HG03103 (cell line): Measurements from ENCODE around the gene ZNF705A.
"Not testable (repeated sequence)": the region's sequence is repeated elsewhere in the genome, so short reads cannot be mapped to it uniquely, and the experiment has no call there.

Source experiments
- ATAC-seq: cut with Tn5 transposase; IDR thresholded peaks from one replicate; pipeline ENCODE4 v1.9.1; 2021; ENCODE audit warnings: low read depth; ENCODE audit not compliant: unreplicated experiment

ZNF705A gene

DNA sequence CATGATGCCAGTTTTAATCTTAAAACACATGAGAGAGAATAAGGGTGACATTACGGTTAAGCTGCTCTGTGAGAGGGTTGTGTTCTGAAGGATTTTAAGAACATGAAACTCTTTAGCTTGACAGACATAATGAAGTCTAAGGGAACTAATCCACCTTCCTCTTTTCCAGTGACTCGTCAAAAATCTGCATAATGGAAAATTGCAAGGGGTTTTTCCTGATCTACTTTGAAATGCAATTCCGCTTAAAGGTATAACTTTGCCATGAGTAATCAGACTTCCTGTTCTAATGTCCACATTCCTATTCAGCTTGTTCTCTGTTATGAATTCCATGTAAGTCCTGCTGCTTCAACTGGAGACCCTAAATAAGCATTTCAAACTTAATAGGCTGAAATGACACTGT is at the start of gene ZNF705A:
Gene ZNF705A (plus strand): TSS at position 171 of the 400 bp plus-strand sequence. CDS start 15,611 bp downstream, outside the sequence.
- ATAC-seq: no peak

DNA sequence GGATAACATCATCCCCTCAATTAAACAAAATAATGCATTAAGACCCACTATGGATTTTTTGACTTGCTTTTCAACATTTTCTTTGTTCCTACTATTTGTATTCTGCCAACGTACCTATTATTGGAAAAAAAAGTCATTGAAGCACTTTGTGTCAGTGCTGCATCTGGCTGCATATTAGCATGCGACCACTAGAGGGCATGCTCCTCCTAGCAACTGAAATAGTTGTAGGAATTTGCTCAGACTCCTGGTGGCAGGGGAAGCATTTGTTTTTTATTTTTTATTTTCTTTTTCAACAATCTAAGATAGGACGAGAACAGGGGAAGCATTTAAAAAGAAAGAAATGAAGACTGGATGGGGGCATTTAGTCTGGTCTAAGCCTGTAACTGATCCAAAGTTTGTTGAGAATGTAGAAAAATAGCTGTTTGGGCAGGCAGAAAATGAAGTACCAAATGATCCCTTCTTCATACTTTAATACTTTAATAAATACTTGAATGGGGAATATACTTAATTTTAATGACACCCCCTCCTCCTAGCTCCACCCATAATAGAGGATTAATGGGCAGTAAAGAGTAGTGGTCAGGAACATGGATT is 47.9 kb upstream of the ZNF705A start:
- no peak for ATAC-seq

DNA sequence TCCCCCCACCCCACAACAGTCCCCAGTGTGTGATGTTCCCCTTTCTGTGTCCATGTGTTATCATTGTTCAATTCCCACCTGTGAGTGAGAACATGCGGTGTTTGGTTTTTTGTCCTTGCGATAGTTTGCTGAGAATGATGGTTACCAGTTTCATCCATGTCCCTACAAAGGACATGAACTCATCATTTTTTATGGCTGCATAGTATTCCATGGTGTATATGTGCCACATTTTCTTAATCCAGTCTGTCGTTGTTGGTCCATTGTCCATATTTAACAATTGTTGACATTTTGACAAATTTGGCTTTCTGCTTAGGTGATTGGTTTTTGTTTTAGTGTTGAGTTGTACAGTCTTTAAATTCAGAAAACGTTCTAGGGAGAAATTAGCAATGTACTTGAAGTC is 43.7 kb upstream of the ZNF705A start:
- not testable (repeated sequence) for ATAC-seq

DNA sequence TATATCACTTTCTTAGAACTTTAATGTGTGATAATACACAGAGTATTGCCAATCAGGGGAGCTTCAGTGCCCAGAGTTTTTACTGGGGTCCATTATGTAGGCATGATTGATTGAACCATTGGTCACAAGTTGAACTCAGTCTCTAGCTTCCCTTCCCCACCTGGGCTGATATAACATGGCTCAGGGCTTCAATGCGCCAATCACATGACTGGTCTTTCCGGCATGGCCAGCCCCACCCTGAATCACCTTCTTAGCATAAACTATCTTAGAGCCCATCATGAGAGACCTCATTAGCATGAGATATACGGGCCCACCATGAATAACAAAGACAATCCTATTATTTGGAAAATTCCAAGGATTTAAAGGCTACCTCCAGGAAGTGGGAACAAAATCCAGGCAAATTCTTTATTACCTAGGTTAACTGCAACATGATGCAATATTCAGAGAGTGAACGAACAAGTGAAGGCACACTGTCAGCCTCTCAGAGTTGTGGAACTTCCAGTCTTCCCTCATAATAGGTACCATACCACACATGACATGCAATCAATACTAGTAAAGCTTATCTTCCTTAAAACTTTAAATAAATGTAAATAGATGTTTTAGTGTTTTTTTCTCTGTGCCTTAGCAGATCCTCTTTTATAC is 36.6 kb upstream of the ZNF705A start:
- ATAC-seq: no peak

DNA sequence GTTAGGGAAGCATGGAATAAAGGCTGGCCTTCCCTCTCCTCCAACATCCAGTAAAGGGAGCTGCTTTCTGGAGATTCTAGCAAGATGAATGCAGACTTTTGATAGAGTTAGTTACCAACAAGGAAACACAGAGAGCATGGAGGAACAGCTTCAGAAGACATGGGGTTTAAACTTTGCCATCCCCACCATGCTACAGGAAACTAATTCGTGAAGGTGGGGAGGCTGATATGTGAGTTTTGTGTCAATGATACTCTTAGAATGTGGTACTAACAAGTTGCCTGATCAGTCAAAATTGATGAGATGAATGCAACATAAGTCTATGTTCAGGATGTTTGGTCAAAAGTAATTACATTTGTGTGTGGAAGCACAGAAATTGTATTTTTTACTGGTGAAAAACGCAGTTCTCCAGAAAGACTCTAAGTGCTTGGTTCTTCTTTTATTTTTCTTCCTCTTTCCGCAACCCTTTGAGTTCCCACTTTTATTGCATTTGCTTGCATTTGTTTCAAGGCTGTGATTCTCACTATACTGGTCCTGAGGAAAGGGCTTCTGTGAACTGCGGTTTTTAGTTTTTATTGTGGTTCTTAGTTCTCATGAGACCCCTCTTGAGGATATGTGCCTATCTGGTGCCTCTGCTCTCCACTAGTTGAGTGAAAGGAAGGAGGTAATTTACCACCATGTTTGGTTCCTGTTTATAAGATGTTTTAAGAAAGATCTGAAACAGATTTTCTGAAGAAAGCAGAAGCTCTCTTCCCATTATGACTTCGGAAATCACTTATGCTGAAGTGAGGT is 33.5 kb upstream of the ZNF705A start, which contains the start of gene CLEC4A:
Gene CLEC4A (plus strand): TSS at position 494 of the 789 bp plus-strand sequence. CDS start 262 bp downstream, at position 756.
- no peak for ATAC-seq

DNA sequence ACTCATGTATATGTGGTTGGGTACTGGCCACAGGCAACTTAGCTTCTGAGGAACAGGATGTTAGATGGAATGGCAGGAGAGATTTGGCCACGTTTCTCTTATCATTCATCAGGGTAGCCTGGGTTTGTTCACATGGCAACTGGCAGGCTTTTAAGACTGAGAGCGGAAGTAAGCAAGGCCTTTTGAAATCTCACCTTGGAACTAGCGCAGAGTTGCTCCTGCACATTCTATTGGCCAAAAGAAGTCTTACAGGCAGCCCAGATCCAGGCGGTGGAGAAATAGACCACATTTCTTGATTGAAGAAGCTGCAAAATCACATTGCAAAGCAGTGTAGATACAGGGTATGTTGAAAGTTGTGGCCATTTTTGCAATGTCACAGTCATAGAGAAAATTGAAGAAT is 29.7 kb upstream of the ZNF705A start:
- no peak for ATAC-seq

DNA sequence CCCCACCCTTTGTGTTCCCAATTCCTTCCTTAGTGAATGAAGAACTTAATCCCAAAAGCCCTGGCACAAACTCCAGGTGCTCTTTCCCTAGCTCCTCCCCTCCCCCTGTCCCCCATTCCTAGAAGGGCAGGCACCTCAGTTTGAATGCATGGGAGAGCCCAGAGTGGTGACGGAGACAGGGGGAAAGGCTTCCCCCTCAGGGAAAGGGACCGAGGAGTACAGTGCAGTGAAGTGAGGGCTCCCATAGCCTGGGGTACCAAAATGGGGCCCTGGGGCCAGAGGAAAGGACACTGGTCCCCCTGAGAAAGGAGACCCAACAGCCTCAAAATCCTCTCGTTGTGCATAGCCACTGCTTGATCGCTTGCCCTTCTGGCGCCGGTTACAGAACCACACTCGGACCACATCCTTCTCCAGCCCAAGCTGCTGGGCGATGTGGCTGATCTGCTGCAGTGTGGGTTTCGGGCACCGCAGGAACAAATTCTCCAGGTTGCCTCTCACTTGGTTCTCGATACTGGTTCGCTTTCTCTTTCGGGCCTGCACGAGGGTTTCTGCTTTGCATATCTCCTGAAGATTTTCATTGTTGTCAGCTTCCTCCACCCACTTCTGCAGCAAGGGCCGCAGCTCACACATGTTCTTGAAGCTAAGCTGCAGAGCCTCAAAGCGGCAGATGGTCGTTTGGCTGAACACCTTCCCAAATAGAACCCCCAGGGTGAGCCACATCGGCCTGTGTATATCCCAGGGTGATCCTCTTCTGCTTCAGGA is 23.0 kb upstream of the ZNF705A start:
- not testable (repeated sequence) for ATAC-seq

DNA sequence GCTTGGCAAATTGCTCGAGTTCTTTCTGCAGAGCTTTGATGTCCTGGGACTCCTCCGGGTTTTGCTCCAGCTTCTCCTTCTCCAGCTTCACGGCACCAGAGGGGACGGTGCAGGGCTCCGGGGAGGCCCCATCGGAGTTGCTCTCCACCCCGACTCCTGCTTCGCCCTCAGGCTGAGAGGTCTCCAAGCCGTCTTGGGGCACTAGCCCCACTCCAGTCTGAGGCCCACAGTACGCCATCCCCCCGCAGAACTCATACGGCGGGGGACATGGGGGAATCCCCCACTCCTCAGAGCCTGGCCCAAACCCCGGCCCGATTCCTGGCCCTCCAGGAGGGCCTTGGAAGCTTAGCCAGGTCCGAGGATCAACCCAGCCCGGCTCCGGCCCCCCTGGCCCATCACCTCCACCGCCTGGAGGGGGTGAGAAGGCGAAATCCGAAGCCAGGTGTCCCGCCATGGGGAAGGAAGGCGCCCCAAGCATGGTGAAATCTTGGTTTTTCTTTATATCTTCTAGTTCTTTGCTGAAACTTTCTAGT is 22.4 kb upstream of the ZNF705A start:
- ATAC-seq: not testable (repeated sequence)

DNA sequence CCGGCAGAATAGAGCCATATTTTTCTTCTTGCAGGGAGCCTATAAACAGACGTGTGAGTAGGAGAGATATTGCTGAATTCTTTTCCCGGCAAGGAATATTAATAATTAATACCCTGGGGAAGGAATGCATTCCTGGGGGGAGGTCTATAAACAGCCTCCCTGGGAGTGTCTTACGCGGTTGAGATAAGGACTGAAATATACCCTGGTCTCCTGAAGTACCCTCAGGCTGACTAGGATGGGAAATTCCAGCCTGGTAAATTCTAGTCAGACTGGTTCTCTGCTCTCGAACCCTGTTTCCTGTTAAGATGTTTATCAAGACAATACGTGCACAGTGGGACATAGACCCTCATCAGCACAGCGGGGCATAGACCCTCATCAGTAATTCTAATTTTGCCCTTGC is 15.2 kb upstream of the ZNF705A start:
- not testable (repeated sequence) for ATAC-seq

DNA sequence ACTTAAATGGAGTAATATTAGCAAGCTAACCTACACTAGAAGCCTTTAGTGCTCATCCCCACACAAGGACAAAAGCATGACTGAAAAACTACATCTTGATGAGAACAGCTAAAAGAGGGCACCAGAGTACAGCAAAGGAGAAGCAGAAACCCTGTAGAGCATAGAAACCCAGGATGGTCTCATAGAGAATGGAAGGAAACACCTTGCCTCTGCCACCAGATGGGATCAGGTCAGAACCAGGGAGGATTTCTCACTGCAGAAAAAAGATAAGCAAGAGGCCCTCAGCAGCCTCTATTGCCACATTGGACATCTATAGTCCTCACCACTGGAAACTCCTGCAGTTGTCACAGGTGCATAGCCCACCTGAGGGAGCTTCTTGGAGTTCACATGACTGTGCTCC is 13.6 kb upstream of the ZNF705A start:
- ATAC-seq: no peak

DNA sequence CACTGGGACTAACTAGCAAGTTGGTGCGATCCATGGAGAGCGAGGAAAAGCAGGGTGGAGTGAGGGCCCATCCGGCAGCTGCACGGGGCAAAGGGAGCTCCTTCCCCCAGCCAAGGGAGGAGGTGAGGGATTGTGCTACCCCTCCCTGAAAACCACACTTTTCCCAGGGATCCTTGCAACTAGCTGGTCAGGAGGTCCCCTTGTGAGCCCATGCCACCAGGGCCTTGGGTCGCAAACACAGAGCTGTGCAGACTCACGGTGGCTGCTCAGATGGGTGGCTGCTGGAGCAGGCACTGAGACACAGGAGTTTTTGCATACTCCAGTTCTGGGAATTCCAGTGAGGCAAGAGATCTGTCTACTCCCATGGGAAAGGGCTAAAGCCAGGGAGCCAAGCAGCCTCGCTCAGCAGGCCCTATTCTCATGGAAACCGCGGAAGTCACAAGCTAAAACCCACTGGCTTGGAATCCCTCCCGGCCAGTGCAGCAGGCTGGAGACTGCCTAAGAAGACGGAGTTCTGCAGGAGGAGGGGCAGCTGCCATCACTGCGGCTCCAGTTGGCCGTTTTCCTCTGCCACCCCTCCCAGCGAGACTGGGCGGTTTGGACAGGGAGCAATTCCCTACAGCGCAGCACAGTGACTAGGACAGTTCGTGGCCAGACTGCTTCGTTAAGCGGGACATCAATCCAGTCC is 10.9 kb upstream of the ZNF705A start:
- no peak for ATAC-seq

DNA sequence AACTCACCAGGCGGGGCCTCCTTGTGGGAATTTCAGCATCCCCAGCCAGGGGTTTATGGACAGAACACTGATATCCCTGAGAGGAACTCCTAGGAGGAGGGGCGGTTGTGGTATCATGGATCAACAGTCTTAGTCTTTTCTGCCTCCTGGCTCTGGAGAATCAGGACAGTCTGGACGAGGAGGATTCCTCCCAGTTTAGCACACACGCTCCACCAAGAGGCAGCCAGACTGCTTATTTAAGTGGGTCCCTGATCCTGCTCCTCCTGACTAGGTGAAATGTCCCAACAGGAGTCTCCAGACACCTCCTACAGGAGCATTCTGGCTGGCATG is 10.4 kb upstream of the ZNF705A start:
- no peak for ATAC-seq

DNA sequence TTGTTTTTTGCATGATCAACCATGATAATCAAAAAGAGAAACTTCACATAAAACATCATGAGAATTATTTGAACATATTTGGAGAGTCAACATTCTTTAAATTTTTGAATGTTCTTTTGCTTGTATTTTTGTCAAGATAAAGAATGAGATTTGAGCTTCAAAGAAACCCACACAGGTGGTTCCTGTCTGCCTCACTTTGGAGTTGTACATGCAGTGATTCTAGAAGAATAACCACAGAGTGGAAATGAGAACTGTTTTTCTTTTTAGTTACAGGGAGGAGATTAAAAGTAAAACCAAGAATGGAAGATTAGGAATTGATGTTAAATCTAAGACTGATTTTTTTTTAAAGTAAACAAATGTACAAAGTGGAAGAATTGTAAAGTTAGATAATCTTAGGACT is 2.3 kb upstream of the ZNF705A start:
- ATAC-seq: no peak

DNA sequence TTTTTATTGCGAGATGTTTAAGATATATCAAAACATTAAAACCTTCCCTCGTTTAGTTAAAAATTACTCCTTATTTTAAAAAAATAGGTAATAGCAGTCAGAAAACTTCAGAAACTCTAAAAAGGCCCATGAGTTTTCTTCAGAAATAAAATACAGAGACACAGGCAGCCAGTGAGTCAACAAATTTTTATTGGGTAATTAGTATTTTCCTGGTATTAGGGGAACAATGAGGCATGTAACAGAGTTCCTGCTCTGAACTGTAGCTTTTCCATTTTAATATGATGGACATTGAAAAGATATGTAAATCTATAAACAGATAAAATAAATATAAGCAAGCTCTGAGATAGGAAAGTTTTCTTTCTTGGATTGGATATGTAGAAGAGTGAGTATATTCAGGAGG is 399 bp upstream of the ZNF705A start:
- no peak for ATAC-seq

DNA sequence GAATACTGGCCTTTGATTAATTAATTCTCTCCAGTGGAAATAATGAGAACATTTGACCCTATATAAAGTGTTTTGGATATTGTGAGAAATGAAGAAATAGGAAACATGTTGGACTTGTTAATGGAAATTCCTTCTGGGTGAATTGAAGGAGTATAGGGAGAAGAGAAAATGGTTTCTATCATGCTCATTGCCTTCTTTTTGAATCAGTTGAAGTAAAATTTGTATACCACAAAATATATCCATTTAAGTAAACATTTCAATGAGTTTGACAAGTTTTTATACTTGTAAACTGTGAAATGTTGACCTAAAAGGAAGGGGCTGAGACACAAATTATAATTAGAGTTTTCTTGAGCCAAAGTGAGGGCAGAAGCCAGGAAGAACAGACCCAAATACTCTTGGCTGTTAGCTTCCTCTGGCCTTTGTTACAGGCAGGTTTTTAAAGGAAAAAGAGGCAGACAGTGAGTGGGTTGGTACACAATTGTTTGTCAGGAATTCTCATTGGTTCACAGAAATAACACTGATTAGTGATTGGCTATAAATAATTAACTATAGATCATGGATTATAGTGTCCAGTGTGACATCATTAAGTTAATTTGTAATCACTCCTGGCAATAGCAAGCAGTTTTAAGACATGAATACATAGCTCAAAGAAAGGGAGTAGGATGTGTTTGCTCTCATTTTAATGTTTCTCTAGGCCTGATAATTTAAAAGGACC is 826 bp downstream of the ZNF705A start:
- no peak for ATAC-seq

DNA sequence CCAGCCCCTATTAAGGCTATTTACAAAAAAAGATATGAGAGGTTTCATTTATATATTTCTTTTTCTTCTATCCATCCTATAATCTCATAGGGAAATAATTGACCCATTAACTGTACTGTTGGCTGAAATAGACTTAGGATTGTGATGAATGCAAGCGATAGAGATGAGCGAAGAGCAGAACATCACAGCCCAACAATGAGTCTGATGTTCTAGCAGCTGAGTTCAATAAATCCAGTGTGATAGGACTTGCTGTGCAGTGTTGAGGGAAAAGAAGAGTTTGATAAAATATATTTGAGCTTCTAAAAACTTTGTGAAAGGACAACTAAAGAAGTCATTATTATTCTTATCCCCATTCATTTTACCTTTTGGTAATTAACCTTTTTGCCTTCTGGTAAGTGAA is 16.1 kb downstream of the ZNF705A start:
- ATAC-seq: not testable (repeated sequence)

DNA sequence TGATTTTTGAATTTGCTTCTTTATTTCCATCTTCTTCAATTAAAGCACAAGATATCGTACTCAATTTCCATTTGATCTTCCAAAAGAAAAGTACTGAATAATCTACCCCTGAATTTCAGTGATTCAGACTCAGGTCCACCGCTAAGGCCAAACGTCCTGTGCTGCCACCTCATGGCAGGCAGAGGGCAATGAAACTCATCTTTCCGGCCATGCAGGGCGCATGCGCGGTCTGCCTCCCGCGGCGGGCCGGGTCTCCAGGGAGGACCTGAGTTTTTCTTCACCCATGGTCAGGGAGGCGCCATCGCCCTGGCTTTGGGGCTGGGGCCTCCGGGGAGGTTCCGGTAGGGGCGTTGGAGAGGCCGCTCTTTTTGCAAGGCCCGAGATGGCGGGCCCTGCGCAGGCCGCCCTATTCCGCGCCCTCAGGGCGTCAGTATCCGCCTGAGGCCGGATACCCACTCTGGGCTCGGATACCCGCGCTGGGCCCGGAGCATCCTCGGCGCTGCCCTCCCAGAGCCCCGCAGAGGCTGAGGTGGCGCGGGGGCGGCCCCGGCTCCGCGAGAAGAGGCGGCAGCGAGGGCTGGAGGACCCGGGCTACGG is 23.3 kb downstream of the ZNF705A start:
- ATAC-seq: not testable (repeated sequence)

DNA sequence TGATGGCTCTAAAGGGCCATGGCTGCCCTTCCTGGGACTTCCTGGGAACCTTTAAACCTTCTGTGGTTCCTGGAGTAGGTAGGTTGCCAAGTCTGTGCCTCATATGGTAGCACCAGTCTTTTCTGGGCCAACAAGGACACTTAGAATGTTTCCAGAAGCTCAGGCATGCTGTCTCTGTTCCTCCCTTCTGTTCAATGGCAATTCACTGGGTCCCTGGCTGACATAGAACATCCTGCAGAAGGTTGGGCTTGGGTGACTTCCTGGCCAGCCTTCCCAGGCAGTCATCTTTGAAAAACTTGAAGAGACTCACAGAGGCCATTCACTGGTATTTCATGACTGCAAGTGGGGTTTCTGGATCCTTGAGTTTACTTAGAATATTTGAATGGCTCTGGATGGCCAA is 24.5 kb downstream of the ZNF705A start:
- ATAC-seq: not testable (repeated sequence)

DNA sequence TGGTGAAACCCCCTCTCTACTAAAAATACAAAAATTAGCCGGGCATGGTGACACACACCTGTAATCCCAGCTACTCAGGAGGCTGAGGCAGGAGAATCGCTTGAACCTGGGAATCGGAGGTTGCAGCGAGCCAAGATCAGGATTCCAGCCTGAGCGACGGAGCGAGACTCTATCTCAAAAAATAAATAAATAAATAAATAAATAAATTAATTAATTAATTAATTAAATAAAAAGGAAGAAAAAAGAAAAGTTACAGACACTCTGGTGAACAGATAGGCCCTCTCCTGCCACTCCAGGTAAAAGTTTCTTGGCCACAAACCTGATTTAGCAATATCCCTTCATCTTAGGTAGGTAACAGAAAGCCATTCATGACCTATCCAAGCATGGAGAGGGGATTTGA is 26.1 kb downstream of the ZNF705A start:
- not testable (repeated sequence) for ATAC-seq
